Activated T-helper 9 cell treated with anti-CD3 and anti-CD28 coated beads, Interleukin-2, amount 50 U/mL, for 16 hours (primary cell): Measurements from ENCODE around the gene SCNN1A.
"Not testable (repeated sequence)": the region's sequence is repeated elsewhere in the genome, so short reads cannot be mapped to it uniquely, and the experiment has no call there.

ENCODE experiments used
- DNase-seq: peaks from one replicate; pipeline ENCODE4 v3.0.0-alpha.2; 2020; ENCODE audit warnings: low read depth

SCNN1A gene

DNA sequence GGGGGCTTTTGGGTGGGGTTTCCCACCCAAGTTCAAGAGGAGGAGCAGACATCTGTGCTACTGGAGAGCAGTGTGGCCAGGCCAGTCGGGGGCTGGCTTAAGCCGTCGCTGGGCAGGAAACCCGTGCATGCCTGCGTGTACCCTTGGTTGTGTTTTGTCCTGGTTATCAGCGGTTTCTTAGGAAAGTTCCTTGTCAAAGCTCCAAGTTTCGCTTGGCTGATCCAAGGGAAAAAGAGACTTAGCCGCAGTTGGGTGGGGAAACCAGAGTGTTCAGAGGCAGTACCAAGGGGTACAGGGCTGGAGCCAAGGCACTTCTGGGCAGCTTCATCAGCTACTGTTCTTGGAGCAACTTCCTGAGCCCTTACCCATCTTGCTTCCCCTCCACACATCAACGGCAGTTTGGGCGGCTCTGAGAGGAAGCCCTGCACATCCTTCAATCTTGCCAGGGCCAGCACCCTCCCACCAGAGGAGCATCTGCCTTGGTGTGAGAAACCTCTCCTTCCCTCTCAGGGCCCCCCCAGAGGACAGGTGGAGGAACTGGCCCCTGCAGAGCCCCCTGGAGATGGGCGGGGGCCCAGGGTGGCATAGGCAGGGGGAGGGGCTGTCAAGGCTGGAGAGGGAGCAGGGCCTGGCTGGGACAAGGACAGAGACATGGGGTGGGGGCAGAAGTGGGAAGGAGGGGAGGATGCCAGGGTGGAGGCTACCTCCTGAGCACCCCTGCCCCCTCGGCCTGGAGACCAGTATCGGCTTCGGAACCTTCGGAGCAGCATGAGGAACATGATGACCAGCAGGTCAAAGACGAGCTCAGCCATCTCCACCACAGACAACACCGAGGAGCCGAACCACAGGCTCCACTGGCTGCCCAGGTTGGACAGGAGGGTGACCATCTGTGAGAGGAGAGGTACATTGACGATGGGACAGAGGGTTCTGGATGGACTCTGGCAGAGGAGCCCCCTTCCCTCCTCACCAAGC, 27.7 kb downstream of the SCNN1A start:
- DNase-seq, result no peak

DNA sequence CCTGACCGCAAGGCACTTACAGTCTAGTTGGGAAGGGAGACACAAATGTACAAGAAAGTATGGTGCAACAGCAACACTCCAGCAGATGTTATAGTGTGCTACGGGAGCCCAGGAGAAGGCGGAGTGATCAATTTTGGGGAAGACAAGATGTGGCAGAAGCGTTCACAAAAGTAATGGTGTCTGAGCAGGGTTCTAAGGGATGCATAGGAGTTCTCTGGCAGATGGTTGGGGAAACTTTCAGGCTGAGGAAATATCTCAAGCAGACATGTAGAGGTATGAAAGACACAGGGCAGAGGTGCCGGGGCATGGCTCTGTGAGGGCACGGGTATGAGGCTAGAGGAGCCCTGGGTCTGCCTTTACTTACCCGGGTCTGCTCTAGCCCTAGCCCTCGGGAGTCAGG, 28.4 kb downstream of the SCNN1A start:
- no peak for DNase-seq

DNA sequence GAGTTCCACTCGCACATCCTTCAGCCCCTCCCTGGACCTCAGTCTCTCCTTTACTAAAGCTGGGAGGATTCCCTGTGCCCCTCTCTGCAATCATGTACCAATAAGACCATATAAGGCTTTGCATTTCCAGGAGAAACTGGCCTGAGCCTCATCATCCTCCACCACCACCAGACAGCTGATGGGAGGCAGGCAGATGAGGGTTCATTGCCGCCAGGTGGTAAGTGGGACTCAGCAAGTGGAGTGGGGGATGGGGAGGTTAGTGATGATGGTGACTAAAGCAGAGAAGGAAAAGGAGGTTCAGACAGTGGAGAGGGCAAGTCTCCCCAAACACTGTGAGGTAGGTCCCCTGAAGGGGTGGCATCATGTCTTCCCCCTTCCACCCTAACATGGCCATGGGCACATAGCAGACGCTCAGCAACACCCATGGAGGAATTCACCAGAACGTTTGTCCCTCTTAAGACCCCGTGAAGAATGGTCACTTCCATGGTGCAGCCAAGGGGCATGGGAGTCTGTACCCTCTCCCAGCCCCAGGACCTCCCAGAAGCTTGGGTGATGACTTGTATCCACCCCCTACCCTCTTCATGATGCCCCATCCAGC, 29.0 kb downstream of the SCNN1A start:
- no peak for DNase-seq

DNA sequence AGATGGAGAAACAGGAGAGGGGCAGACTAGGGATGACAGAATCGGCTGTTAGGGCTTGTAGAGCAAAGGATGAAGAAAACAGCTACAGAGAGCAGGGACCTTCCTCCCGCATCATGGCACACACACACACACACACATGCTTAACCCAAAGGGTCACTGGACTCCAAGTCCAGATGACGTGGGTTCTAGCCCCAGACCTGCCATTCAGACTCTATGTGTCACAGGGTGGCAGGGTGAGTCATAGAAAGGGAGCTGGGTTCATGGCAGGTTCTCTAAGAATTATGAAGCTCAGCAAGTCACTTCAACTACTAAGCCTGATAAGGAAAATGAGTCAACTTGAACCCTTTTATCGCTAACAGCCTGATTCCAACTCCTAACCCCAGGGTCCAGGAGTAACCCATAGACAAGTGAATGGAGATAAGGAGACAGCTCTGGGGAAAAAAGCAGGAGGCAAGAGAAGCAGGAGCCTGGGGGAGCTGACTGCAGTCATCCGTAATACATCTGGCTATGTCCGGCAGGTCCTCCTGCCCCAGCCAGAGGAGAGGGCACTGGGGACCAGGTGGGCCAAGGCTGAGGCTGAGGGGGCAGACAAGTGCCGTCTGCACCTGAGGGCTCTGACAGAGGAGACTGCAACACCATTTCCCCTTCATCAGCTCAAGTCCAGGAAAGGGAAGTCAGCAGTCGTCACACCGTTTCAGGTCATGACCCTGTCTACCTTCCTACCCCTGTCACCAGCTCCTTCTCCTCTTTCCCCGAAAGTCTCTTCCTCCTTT, 29.9 kb downstream of the SCNN1A start:
- no peak for DNase-seq

DNA sequence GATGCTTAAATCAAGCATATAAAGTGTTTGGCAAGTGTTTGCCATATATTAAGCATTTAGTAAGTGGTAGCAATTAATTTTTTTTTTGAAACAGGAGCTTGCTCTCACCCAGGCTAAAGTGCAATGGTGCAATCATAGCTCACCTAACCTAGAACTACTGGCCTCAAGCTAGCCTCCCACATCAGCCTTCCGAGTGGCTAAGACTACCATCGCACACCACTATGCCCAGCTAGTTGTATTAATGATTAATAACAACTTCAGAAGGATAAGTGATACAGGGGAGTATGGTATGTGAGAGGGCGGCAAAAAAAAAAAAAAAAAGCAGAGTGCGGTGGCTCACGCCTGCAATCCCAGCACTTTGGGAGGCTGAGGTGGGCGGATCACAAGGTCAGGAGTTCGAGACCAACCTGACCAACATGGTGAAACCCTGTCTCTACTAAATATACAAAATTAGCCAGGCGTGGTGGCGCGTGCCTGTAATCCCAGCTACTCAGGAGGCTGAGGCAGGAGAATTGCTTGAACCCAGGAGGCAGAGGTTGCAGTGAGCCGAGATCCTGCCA, 31.2 kb downstream of the SCNN1A start:
- not testable (repeated sequence) for DNase-seq

DNA sequence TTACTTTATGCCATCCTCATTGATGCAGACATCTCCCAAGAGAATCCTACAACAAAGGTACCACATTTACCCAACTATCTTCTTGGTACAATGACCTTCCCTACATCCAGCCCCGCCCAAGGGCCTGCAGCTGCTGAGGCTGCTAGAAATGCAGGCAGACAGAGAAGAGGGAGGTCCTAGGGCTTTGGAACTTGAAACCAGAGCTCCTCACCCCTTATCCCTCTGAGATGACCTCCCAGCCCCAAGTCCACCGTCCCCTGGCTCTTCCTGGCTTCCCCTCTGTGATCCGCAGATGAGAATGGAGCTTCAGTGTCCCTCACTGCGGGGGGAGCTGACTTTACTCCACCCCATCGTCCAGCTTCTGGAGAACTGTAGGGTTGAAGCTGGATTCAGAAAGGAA, 31.8 kb downstream of the SCNN1A start:
- no peak for DNase-seq

DNA sequence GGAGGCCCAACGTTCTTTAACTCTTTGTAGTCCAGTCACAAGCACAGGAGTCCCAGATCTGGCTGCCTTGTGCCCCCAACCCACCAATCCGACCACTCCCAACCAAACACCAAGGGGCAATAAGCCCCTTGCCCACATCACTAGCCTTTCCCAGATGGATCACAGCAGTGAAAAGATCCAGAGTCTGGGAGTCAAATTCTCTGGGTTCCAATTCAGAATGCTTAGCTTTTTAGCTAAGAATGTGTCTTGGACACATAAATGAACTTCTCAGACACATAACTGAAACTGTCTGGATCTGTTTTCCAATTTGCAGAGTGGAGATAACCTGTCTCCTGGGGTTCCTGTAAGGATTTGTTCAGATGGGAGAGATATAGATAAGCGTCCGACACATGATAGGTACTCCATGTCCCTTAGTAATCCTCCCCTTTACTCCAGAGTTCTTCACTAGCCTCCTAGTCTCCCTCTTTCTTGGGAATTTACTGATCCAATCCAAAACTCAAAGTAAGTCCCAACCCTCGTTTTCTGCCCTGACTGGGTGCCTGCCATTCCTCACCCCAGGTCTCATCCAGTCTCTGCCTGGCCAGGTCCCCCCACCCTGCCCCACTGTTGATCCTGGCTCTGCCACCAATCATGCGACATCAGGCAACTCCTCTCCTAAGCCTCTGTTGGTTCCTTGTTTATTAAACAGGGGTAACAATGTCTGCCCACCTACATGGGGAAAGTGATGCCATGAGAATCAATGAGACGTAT, 33.0 kb downstream of the SCNN1A start:
- no peak for DNase-seq

DNA sequence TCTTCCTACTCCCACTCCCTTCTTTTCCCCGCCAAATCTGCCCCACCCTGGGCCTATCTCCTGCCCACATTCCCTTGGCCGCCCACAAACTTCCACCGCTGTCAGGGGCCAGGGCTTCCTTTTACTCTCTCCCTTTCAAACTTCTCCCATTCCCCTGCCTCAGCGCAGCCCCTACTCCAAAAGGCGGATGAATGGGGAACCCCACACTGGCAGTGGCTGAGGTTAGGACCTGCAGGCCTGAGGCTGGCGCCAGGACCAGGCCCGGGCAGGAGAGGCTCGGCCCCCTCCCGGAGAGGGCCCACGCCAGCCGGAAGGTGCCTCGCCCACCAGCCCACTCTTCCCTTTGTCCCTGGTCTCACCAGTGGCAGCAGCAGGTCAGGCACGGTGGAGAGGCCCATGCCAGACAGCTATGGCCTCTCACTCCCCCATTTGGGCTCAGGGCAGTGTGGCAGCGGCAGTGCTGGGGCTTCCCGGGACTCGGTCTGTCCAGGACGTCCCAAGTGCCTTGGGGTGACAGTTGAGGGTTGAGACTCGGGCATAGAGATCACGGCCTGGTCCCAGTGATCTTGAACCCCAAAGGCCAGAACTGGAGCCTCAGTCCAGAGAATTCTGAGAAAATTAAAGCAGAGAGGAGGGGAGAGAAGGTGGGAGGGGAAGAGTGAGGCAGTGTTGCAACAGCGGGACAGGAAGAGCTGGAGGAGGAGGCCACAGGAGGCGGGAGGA, 33.8 kb downstream of the SCNN1A start, which contains the start of gene TNFRSF1A:
Gene TNFRSF1A (minus strand): TSS at position 660 of the 723 bp plus-strand sequence. CDS start 262 bp downstream, at position 398.
- peak; percentile 28 for DNase-seq

DNA sequence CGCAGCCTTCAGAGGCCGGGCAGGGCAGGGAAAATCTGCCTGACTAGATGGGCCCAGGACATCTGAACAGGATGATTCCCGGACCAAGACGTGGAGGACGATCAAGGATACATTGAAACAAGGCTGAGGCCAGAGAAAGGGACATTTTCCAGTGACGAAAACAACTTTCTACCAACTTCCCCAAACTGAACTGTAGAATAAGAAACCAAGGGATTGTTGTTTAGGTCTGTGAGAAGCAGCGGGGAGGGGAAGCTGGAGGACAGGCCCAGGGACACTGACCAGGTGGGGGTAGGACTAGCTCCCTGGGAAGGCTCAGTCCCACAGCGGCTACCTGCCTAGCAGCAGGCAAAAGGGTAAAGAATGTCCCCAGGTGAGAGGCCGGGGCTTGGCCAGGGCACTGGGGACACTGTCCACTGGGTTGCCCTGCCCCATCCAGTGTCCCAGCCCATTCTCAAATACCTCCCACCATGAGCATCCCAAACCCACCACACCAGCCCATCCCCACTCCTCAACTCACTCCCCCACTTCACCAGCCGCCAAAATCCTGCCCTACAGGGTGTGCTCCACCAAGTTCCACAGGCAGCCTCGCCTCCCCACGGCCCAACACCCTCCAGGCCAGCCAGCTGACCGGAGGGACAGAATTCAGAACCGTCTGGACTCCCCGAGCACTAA, 34.5 kb downstream of the SCNN1A start:
- DNase-seq, result no peak

DNA sequence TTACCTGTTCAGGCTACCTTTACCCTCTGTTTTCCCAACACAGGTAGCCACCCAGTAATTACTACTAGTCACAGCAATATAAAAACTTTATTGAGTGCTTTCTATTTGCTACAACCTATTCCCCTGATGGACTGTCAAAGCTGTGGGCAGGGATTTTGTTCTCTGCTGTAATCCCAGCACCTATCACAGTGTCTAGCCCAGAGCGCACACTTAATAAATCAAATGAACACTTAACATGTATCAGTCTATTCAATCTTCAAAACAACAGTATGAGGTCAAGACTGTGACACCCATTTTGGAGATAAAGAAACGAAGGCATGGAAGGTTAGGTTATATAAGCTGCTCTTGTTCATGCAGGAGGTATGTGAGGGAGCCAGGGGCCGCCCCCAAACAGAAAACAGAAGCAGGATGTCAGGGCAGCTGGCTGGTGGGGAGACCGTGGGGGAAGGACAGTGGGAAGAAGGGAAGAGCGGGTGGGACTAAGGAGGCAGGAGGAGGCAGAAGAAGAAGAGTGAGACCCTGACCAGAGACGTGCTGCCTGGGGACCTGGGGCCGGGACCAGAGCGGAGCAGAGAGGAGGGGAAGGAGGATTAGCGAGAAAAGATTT, 35.2 kb downstream of the SCNN1A start:
- no peak for DNase-seq

DNA sequence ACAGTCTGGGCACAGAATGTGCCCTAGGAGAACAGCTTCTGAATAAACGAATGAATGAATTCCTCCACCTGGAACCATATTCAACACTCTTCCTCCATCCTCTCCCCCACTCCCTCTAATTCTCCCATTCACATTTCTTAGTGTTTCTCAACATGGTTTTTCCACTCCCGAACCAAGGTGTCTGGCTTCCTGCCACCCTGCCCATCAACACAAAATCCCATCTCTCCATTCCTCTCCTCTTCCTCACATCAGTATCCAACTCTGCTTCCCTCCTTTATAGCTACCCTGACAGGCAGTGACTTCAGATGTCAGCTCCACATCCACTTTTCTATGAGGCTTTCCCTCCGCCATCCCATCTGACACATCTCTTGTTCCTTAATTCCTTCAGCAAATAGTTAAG, 36.4 kb downstream of the SCNN1A start:
- DNase-seq, result no peak

DNA sequence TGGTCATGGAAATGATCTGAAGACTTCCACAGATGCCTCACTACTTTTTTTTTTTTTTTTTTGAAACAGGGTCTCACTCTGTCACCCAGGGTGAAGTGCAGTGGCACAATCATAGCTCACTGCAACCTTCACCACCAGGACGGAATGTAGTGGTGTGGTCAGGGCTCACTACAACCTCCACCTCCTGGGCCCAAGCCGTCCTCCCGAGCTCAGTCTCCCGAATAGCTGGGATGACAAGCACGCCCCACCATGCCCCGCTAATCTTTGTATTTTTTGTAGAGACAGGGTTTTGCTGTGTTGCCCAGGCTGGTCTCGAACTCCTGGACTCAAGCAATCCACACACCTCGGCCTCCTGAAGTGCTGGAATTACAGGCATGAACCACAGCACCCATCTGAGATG, 36.8 kb downstream of the SCNN1A start:
- not testable (repeated sequence) for DNase-seq

DNA sequence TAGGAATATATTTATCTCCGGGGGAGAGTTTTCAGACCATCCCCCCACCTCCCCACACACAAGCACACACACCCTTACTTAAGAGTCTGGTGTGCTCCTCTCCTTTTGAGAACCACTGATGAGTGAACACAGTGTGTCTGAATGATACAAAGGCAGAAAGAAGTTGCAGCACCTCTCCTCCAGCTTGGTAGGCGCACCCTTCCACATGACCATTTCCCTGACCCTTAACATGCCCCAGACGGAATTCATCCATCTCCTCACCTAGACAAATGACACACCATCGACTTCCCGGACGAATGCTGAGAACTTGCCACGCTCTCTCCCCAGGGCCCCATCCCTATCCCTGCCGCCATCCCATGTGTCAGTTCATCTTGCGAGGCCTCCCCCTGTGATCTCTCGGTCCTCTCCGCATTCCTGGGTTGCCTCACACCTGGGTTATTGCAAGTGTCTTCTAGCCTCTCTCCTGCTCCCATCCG, 37.4 kb downstream of the SCNN1A start:
- DNase-seq, result no peak

DNA sequence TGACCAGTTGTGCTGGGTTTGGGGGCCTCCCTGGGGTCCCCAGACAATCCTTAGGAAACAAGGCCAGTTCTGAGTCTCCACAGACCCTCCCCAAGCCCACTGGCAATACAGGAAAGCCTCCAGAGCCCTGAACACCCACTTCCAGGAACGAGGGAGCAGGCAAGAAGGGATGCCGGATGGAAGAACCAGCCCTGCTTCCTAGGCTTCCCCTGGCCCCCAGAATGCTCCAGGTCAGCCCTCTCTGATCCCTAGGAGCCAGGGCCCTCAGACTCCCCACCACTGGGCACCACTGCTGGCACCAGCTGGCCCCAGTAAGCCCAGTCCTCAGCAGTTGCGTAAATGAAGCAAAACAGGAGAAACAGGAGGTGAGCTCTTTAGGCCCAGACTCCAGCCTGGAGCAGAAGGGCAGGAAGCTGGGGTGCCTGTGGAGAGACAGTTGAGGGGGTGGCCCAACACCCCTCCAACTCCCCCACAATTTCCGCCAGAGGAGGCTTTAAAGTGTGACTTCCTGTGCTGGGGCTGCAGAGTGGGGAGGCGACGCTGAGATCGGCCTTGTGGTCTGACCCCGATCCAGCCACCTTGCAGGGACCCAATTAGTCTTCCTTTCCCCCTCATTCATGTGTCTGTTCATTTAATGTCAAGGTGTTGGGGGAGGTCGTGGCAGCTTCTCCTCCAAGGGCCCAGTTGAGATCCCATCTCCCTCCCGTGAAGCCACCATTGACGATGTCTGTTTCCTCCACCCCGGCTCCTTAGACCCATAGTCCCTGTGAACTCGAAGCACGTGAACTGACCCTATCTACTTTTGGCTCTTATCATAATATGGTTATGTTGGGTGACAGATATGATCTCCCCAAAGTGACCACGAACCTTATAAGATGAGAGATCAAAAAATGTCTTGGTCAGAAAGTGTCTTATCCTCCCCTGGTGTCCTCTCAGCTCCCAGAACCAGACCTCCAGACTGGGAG, 38.2 kb downstream of the SCNN1A start:
- DNase-seq, result peak; percentile 40

DNA sequence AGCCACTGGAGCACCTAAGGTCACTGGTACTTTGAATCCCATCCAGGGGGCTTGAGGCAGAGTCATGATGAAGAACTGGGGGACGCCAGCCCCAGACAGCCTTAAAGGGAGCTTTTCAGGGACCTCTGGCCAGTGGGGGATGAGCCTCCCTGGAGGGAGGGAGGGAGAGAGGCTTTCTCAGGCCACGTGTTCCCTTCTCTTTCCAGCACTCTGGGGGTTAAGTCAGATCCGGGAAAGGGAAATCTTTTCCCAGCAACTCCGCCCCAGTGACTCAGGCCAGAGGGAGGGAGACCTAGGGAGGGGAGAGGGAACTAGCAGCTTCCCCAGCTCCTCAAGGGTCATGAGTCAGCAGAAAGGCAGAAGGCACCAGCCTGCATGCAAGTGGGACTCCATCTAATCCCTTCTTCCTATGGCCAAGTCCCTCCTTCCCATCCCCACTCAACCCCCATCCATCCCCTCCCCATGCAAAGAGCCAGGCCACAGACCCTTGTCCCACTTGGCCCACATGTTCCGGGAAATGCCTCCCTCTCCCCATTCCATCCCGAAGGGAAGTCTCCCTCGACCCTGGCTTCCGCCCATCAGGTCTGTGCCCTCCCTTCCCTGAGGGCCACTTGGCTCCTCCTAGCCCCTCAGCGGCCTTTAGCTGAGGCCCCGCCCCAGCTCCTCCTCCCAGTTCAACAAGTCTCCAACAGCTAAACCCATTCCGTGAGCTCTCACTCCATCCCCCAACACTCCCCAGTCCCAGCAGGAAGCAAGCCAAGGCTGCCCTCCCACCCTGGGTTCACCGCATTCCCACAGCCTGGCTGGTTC, 39.1 kb downstream of the SCNN1A start:
- peak; percentile 34 for DNase-seq

DNA sequence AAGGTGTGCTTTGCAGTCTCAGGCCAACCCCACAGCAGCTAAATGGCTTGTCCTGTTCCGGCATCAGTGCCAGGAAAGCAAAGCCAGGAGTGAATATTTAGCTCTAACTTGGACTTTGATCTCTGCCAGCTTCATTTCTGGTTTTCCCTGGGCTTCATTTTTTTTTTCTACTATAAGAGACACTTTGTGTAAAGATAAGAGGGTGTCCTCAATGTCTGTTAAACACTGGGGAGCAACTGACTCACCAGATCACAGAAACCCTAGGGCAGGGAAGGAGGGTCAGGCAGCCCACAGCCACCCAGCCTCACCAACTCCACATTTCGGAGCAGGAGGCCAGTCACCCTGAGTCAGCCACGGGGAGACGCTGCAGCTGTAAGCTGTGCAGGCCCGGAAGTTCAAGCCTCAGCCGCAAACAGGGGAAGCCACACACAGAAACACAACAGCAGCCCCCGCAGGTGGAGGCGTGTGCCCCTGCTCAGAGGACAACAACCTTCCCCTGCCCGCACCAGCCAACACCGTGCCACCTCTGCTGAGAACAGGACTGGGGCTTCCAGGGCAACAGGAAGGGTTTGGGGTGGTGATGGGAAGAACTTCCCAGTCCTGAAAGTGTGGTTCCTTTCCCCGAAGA, 39.8 kb downstream of the SCNN1A start:
- peak; percentile 79 for DNase-seq

DNA sequence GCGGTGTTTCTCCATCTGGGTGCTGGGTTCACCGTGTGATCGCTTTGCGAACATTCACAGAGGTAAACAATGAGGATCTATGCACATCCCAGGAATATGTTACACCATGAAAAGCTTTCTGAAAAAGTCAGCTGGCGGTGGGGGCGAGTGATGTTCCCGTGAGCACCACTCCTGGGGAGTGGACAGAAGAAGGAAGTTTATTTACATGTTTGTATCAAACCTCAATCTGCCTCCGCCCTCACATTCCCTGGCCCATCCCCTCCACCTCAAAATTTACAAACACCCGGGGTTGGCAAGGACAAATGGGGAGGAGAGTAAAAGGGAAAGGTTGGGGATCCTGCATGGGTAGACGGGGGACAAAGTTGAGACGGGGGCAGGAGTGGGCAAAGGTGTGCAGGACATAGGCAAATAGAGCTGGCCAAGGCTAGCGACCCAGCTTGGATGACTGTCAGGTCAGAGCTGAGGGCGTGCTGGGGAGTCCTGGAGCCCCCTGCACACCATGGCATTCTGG, 40.4 kb downstream of the SCNN1A start:
- DNase-seq, result no peak
